CD14-positive monocyte (primary cell): Measurements from ENCODE around the gene EHF. TPM values are rescaled to one million over a fixed set of nuclear protein-coding genes. Genes with fewer than 3 reads are reported as not detected.
A peak's percentile ranks its signal among the peaks of the same experiment; 100 is the strongest.

Experiments
- DNase-seq, 3 donors: peaks; one replicate each; pipeline ENCODE4 v3.0.0-alpha.2; 2011 to 2022
- H2AFZ ChIP-seq: 2 replicates; pipeline ENCODE4 v1.6.0; 2012; ENCODE audit warnings: mild to moderate bottlenecking, low read depth, low read length, inconsistent platforms; ENCODE audit not compliant: insufficient read depth, poor library complexity, severe bottlenecking
- H3K27ac ChIP-seq, 2 donors: 1 replicate in 1 of 2; 2 replicates in 1 of 2; pipeline ENCODE4 v1.5.1; 2012 to 2013; ENCODE audit warnings: low read length in 2 of 2, control low read depth in 1 of 2, inconsistent platforms in 1 of 2, low read depth in 1 of 2, mild to moderate bottlenecking in 1 of 2
- H3K27me3 ChIP-seq, 2 donors: one replicate each; pipeline versions ENCODE4 v1.6.0 to v1.6.1; 2011 to 2013; ENCODE audit warnings: low read length in 2 of 2; ENCODE audit not compliant: control insufficient read depth in 2 of 2, insufficient read depth in 2 of 2
- H3K36me3 ChIP-seq, 2 donors: replicated peaks in 1 of 2; 1 replicate in 1 of 2; 2 replicates in 1 of 2; pipeline versions ENCODE4 v1.5.1 to v1.6.1; 2012 to 2013; ENCODE audit warnings: low read length in 2 of 2, control low read depth in 1 of 2, inconsistent platforms in 1 of 2, mild to moderate bottlenecking in 1 of 2; ENCODE audit not compliant: insufficient read depth in 2 of 2, control insufficient read depth in 1 of 2
- H3K4me1 ChIP-seq, 2 donors: 1 replicate in 1 of 2; 2 replicates in 1 of 2; pipeline versions ENCODE4 v1.5.1 to v1.6.1; 2012 to 2013; ENCODE audit warnings: low read length in 2 of 2, control low read depth in 1 of 2, inconsistent platforms in 1 of 2, mild to moderate bottlenecking in 1 of 2, moderate library complexity in 1 of 2; ENCODE audit not compliant: insufficient read depth in 2 of 2, control insufficient read depth in 1 of 2
- H3K4me2 ChIP-seq: replicated peaks from 2 replicates; pipeline ENCODE3; 2012; ENCODE audit warnings: low read length, moderate library complexity, mild to moderate bottlenecking; ENCODE audit not compliant: poor library complexity, severe bottlenecking; ENCODE audit errors: extremely low read depth
- H3K4me3 ChIP-seq, 3 experiments: fragments of 200-600 bp in 1 of 3; sonication (generic) in 1 of 3; replicated peaks in 1 of 3; 1 replicate in 2 of 3; 2 replicates in 1 of 3; pipeline ENCODE4 v1.5.1; 2011 to 2013; ENCODE audit warnings: low read length in 3 of 3, mild to moderate bottlenecking in 3 of 3, control low read depth in 2 of 3, low read depth in 2 of 3, inconsistent platforms in 1 of 3, moderate library complexity in 1 of 3
- H3K79me2 ChIP-seq: 2 replicates; pipeline ENCODE4 v1.6.0; 2012; ENCODE audit warnings: mild to moderate bottlenecking, control low read depth, inconsistent platforms, low read length, moderate library complexity; ENCODE audit not compliant: insufficient read depth
- H3K9ac ChIP-seq: 2 replicates; pipeline ENCODE4 v1.6.0; 2017; ENCODE audit warnings: low read length, mild to moderate bottlenecking; ENCODE audit not compliant: insufficient read depth, poor library complexity, severe bottlenecking
- H3K9me3 ChIP-seq, 2 donors: replicated peaks in 1 of 2; 1 replicate in 1 of 2; 2 replicates in 1 of 2; pipeline versions ENCODE4 v1.5.1 to v1.6.1; 2012 to 2013; ENCODE audit warnings: low read length in 2 of 2, control low read depth in 1 of 2; ENCODE audit not compliant: control insufficient read depth in 1 of 2, insufficient read depth in 1 of 2
- H4K20me1 ChIP-seq: 2 replicates; pipeline ENCODE4 v1.6.0; 2012; ENCODE audit warnings: mild to moderate bottlenecking, low read length, control low read depth, moderate library complexity; ENCODE audit not compliant: insufficient read depth
- H3K27ac Mint-ChIP-seq, 7 donors: one replicate each; pipeline ENCODE4 v1.8.0; 2020; ENCODE audit warnings: mild to moderate bottlenecking in 7 of 7, mixed read lengths in 7 of 7, moderate library complexity in 6 of 7, inconsistent platforms in 2 of 7
- H3K27me3 Mint-ChIP-seq, 3 donors: one replicate each; pipeline ENCODE4 v1.8.0; 2021 to 2022; ENCODE audit warnings: low read depth in 3 of 3, mild to moderate bottlenecking in 3 of 3, mixed read lengths in 3 of 3, moderate library complexity in 3 of 3, inconsistent platforms in 1 of 3
- H3K36me3 Mint-ChIP-seq, 2 donors: one replicate each; pipeline ENCODE4 v1.8.0; 2020; ENCODE audit warnings: mixed read lengths in 2 of 2, inconsistent platforms in 1 of 2, mild to moderate bottlenecking in 1 of 2
- H3K4me1 Mint-ChIP-seq: one replicate; pipeline ENCODE4 v1.8.0; 2020; ENCODE audit warnings: mild to moderate bottlenecking, mixed read lengths
- H3K4me3 Mint-ChIP-seq, 2 donors: one replicate each; pipeline ENCODE4 v1.8.0; 2020; ENCODE audit warnings: mild to moderate bottlenecking in 2 of 2, mixed read lengths in 2 of 2, moderate library complexity in 1 of 2
- H3K9me3 Mint-ChIP-seq, 7 donors: one replicate each; pipeline ENCODE4 v1.8.0; 2020 to 2022; ENCODE audit warnings: mixed read lengths in 7 of 7, mild to moderate bottlenecking in 6 of 7, moderate library complexity in 6 of 7, inconsistent platforms in 2 of 7
- CTCF ChIP-seq: fragments of 200-600 bp; IDR thresholded peaks from one replicate; pipeline ENCODE4 v1.8.0; 2022; ENCODE audit warnings: antibody characterized with exemption, mild to moderate bottlenecking
- WGBS: methylation state at CpG from one replicate; pipeline ENCODE4 v1.1.5; 2013; ENCODE audit warnings: missing lambda C conversion rate; ENCODE audit not compliant: insufficient coverage; 5-methylcytosine and 5-hydroxymethylcytosine counted together
- intact Hi-C, 2 donors: fragments of 100-400 bp; cut with micrococcal nuclease; formaldehyde crosslinking; loops; one replicate each; pipeline versions ENCODE4 v1.15.0 to v1.15.1; 2023
- polyA plus RNA-seq, 3 donors: library from polyadenylated mRNA; depleted of rRNA in 1 of 3; unstranded in 2 of 3; stranded (reverse) in 1 of 3; fragments of 300-500 nt in 2 of 3; fragments of >200 nt in 1 of 3; fragmentation: Illumina TruSeq in 2 of 3; gene quantifications; 1 replicate in 2 of 3; 2 replicates in 1 of 3; pipeline ENCODE4 v1.2.3, GENCODE V29; 2012 to 2021

Gene EHF
- polyA plus RNA-seq, 3 donors, result 0.17 to 0.21 TPM; not detected in 1

- peaks cover 53% of the 10 kb centered on the region for H3K4me1 Mint-ChIP-seq
- H3K9me3 ChIP-seq, result no peaks in the 10 kb centered on the region
- H3K27me3 Mint-ChIP-seq, result peaks cover 2 to 7% (median 2%) of the 10 kb centered on the region in 3 donors
- H3K4me3 ChIP-seq, result no peak overlapping the region
- peaks cover 45 to 51% of the 10 kb centered on the region in 2 donors for H3K4me1 ChIP-seq
- H3K27me3 ChIP-seq, result no peaks in the 10 kb centered on the region
- intact Hi-C loops, result loop anchor here (10.0 kb wide), 2 partner anchors 66 to 384 kb away; no protein-coding TSS in a partner anchor
- no peak for DNase-seq
- no peaks in the 10 kb centered on the region for H3K9me3 Mint-ChIP-seq
- H3K27ac Mint-ChIP-seq, result peak overlapping the region in 4 of 7 donors; percentile 20 to 70 (median 50)
- no peak overlapping the region for H3K9ac ChIP-seq
- H3K27ac ChIP-seq, result no peak overlapping the region
- H3K4me2 ChIP-seq, result no peak overlapping the region
- peaks cover 0 to 2% of the 10 kb centered on the region in 2 donors for H3K36me3 Mint-ChIP-seq
- no peaks in the 10 kb centered on the region for H3K79me2 ChIP-seq
- 5% methylated on average over 5 of the region's 6 CpGs for WGBS
- peak overlapping the region; percentile 18 for H2AFZ ChIP-seq
- H4K20me1 ChIP-seq, result no peaks in the 10 kb centered on the region
- no peaks in the 10 kb centered on the region for H3K36me3 ChIP-seq
- TF ChIP-seq CTCF, result no peak
- peak overlapping the region in 1 of 2 donors; percentile 54 for H3K4me3 Mint-ChIP-seq
These were observed 29.6 kb downstream of the EHF start for GRCh38 chr11:34650528-34650927.

GRCh38 chr11:34651551-34651950 lies 30.7 kb downstream of the EHF start:
- Mint-ChIP-seq H3K4me3 (no peak overlapping the region), H3K27ac (no peak overlapping the region)
- intact Hi-C loops, result loop anchor here (10.0 kb wide), 2 partner anchors 67 to 383 kb away; no protein-coding TSS in a partner anchor

More at GRCh38 chr11:34651551-34651950, 30.7 kb downstream of the EHF start:
- peaks cover 0 to 2% of the 10 kb centered on the region in 2 donors for H3K36me3 Mint-ChIP-seq
- H3K79me2 ChIP-seq, result no peaks in the 10 kb centered on the region
- H3K9me3 ChIP-seq, result no peaks in the 10 kb centered on the region
- peaks cover 45 to 51% of the 10 kb centered on the region in 2 donors for H3K4me1 ChIP-seq
- no peaks in the 10 kb centered on the region for H3K27me3 ChIP-seq
- no peak overlapping the region for H3K4me3 ChIP-seq
- H3K27me3 Mint-ChIP-seq, result peaks cover under 1 to 7% (median 2%) of the 10 kb centered on the region in 3 donors
- TF ChIP-seq CTCF, result no peak
- H4K20me1 ChIP-seq, result no peaks in the 10 kb centered on the region
- no peak overlapping the region for H3K4me2 ChIP-seq
- H3K4me1 Mint-ChIP-seq, result peaks cover 53% of the 10 kb centered on the region
- peaks cover 0 to 2% (median 0%) of the 10 kb centered on the region in 7 donors for H3K9me3 Mint-ChIP-seq
- H3K27ac ChIP-seq, result no peak overlapping the region
- no peak overlapping the region for H2AFZ ChIP-seq
- H3K9ac ChIP-seq, result no peak overlapping the region
- 100% methylated on average over 1 of the region's 3 CpGs for WGBS
- DNase-seq, result peak; percentile 30 to 82 (median 42)
- H3K36me3 ChIP-seq, result no peaks in the 10 kb centered on the region
